ENCODE results near the gene STX16. TPM values are rescaled to one million over a fixed set of nuclear protein-coding genes. Genes with fewer than 3 reads are reported as not detected.

The STX16 gene
- total RNA-seq, 1 experiment from 2014 or later, result 44.5 TPM

GRCh38 chr20:58666702-58667101 is 15.6 kb downstream of the STX16 start:
- no peak for DNase-seq (ENCODE audit: low spot score)
- H3K4me3 ChIP-seq (ENCODE audit: low read depth, low read length, poor library complexity, severe bottlenecking), result no peak overlapping the region
- H3K27ac ChIP-seq (ENCODE audit: low read depth, low read length, poor library complexity, severe bottlenecking), result no peak overlapping the region
- ChIA-PET CTCF (no interaction called here), POLR2A (ENCODE audit: low non-redundant PET) (no interaction called here)
- H3K4me1 ChIP-seq (ENCODE audit: insufficient read depth, low read length, poor library complexity, severe bottlenecking), result no peaks in the 10 kb centered on the region
- peaks cover 23% of the 10 kb centered on the region for H3K36me3 ChIP-seq (ENCODE audit: insufficient read depth, low read length, poor library complexity, severe bottlenecking)
- no TSS peak for BruUV-seq (replicated peaks)
- TF ChIP-seq CTCF (conservative IDR thresholded peaks at IDR 0.05; ENCODE audit: low read depth, low read length) (no peak), EZH2 (IDR thresholded peaks at IDR 0.05; ENCODE audit: borderline replicate concordance, low read depth, low read length, poor library complexity, severe bottlenecking) (no peak)
- no peaks in the 10 kb centered on the region for H3K27me3 ChIP-seq (replicated peaks; ENCODE audit: insufficient read depth, low read depth, low read length, poor library complexity)
- H3K9me3 ChIP-seq (ENCODE audit: low read depth, low read length, poor library complexity, severe bottlenecking), result no peaks in the 10 kb centered on the region
- intact Hi-C loops (cut with micrococcal nuclease; ENCODE audit: unreplicated experiment), result no loop called here

GRCh38 chr20:58667975-58668374 is 16.9 kb downstream of the STX16 start:
- ChIA-PET POLR2A (ENCODE audit: low non-redundant PET) (interaction anchor here (0.6 kb wide), 2 partner anchors 20 to 21 kb away, joined by 3 read pairs; no protein-coding TSS in a partner anchor), CTCF (no interaction called here)
- no peak for TF ChIP-seq EZH2 (IDR thresholded peaks at IDR 0.05; ENCODE audit: borderline replicate concordance, low read depth, low read length, poor library complexity, severe bottlenecking)
- no peak for TF ChIP-seq CTCF (conservative IDR thresholded peaks at IDR 0.05; ENCODE audit: low read depth, low read length)
- Histone ChIP-seq H3K36me3 (ENCODE audit: insufficient read depth, low read length, poor library complexity, severe bottlenecking) (peaks cover 23% of the 10 kb centered on the region), H3K27ac (ENCODE audit: low read depth, low read length, poor library complexity, severe bottlenecking) (no peak overlapping the region), H3K4me1 (ENCODE audit: insufficient read depth, low read length, poor library complexity, severe bottlenecking) (no peaks in the 10 kb centered on the region), H3K9me3 (ENCODE audit: low read depth, low read length, poor library complexity, severe bottlenecking) (no peaks in the 10 kb centered on the region), H3K4me3 (ENCODE audit: low read depth, low read length, poor library complexity, severe bottlenecking) (no peak overlapping the region), H3K27me3 (replicated peaks; ENCODE audit: insufficient read depth, low read depth, low read length, poor library complexity) (no peaks in the 10 kb centered on the region)
- DNase-seq (ENCODE audit: low spot score), result no peak
- BruUV-seq (replicated peaks), result no TSS peak
- intact Hi-C loops (cut with micrococcal nuclease; ENCODE audit: unreplicated experiment), result no loop called here

- no peak for DNase-seq (ENCODE audit: low spot score)
- no peaks in the 10 kb centered on the region for H3K4me1 ChIP-seq (ENCODE audit: insufficient read depth, low read length, poor library complexity, severe bottlenecking)
- H3K27ac ChIP-seq (ENCODE audit: low read depth, low read length, poor library complexity, severe bottlenecking), result no peak overlapping the region
- intact Hi-C loops (cut with micrococcal nuclease; ENCODE audit: unreplicated experiment), result no loop called here
- POLR2A ChIA-PET (ENCODE audit: low non-redundant PET), result no interaction called here
- CTCF ChIA-PET, result no interaction called here
- BruUV-seq (replicated peaks), result no TSS peak
- no peaks in the 10 kb centered on the region for H3K27me3 ChIP-seq (replicated peaks; ENCODE audit: insufficient read depth, low read depth, low read length, poor library complexity)
- peaks cover 30% of the 10 kb centered on the region for H3K36me3 ChIP-seq (ENCODE audit: insufficient read depth, low read length, poor library complexity, severe bottlenecking)
- TF ChIP-seq EZH2 (IDR thresholded peaks at IDR 0.05; ENCODE audit: borderline replicate concordance, low read depth, low read length, poor library complexity, severe bottlenecking) (no peak), CTCF (conservative IDR thresholded peaks at IDR 0.05; ENCODE audit: low read depth, low read length) (no peak)
- no peaks in the 10 kb centered on the region for H3K9me3 ChIP-seq (ENCODE audit: low read depth, low read length, poor library complexity, severe bottlenecking)
- no peak overlapping the region for H3K4me3 ChIP-seq (ENCODE audit: low read depth, low read length, poor library complexity, severe bottlenecking)
Observed at GRCh38 chr20:58668901-58669286, 17.8 kb downstream of the STX16 start.
